UCSD-AML1 (cell line): ENCODE results near the gene CD109.
"Not testable (repeated sequence)": the region's sequence is repeated elsewhere in the genome, so short reads cannot be mapped to it uniquely, and the experiment has no call there.

Experiments used
- DNase-seq: peaks from one replicate; lab custom pipeline; 2025; ENCODE audit not compliant: unreplicated experiment; lab: John Stamatoyannopoulos, UW

CD109 gene

DNA sequence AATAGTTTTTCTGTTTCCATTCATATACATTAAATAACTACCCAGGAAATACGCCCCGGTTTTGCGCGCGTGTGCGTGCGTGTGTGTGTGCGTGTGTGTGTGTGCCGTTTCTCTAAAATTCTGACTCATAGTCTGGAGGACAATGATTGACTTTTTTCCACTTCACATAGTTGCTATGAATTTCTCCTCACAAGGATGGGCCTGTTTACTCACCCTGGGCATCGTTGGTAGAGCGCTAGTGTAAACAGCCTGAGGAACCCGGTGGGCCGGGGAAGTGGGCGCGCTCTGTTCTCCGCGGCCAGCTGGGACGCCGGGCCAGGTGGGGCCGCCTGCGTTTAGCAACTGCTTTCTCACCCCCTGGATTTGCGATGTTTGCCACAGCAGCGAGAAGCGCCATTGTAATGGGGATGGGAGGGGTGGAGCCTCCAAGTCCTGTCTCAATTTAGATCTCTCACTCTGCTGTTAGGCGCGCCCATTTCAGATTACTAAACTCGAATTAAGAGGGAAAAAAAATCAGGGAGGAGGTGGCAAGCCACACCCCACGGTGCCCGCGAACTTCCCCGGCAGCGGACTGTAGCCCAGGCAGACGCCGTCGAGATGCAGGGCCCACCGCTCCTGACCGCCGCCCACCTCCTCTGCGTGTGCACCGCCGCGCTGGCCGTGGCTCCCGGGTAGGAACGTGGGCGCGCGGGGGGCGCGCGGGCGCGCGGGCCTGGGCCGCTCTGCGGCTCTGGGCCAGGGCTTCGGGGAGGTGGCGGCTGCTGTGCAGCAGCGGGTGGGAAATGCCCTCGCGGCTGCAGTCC is at the start of gene CD109:
Gene CD109, plus strand, starts transcription at position 585 of the 803 bp plus-strand sequence. Its CDS starts 13 bp downstream, at position 598.
- DNase-seq, result peak; percentile 78

DNA sequence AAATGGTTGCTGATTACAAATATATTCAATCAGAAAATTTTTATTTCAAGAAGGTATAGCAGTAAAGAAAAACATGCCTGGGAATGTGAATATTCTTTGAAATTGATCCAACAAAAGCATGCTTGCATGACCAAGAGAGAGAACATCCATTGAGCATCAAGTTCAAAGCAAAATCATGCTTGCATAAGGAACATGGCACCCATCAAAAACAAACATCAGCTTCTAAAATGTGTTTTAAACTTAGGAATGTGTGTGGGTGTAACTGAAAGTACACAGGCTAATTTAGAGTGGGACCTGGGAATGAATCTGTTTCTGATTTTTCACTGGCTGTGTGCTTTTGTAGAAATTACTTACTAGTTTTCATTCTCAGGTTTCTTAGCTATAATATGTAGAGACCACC is 47.8 kb upstream of the CD109 start:
- DNase-seq, result no peak

DNA sequence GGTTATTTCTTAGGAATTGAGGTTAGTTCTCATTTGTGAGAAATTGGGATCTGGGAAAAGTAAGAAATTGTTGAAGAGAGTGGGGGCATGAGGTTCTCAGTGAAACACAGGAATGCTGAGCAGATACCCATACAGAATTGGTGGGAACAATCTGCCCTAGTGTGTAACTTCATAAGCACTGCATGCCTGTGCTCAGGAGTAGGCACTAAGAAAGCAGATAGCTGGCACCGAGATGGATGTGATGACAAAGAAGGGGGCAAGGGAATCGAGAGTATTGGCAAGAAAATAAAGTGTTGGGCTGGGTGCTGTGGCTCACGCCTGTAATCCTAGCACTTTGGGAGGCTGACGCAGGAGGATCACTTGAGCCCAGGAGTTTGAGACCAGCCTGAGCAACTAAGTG is 46.2 kb upstream of the CD109 start:
- no peak for DNase-seq

DNA sequence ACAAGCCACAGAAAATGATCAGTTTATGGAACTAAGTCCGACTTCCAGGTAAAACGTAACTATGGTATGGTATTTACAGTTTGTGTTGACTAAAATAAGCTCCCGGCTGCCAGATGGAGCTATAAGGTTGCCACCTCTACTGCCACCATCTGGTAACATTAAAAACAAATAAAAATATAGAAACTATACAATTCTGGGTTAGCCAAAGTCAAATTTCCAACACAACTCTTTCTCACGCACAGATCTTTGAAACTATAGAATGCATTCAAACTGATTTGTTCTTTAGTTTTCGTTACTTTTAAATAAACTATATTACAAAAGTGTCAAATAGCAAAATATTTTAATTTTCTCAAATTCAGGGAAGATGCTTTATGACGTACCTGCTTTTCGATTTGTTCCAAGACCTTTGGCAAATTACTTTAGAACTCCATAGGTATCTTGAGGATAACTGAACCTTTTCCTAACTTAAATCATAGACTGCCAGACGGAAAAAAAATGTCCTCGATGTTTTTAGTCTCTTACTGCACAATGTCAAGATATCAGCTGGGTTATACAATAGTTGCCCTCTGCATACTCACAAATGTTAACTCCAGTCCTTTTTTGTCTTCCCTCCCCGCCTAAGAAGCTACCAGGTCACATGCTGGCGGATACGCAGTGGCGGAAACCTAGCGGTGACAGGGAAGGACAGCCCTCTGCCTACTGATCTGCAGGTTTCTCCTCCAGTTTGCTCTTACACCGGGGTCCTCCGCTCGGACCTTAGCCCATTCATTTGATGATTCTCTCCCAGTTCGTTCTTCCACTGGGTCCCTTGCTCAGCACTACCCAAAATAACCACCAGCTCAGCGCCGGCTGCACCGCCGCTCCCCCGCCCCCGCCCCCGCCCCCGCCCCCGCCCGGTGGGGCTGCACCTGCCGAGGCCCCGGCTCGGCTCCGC is 43.1 kb upstream of the CD109 start:
- DNase-seq, result peak; percentile 63

DNA sequence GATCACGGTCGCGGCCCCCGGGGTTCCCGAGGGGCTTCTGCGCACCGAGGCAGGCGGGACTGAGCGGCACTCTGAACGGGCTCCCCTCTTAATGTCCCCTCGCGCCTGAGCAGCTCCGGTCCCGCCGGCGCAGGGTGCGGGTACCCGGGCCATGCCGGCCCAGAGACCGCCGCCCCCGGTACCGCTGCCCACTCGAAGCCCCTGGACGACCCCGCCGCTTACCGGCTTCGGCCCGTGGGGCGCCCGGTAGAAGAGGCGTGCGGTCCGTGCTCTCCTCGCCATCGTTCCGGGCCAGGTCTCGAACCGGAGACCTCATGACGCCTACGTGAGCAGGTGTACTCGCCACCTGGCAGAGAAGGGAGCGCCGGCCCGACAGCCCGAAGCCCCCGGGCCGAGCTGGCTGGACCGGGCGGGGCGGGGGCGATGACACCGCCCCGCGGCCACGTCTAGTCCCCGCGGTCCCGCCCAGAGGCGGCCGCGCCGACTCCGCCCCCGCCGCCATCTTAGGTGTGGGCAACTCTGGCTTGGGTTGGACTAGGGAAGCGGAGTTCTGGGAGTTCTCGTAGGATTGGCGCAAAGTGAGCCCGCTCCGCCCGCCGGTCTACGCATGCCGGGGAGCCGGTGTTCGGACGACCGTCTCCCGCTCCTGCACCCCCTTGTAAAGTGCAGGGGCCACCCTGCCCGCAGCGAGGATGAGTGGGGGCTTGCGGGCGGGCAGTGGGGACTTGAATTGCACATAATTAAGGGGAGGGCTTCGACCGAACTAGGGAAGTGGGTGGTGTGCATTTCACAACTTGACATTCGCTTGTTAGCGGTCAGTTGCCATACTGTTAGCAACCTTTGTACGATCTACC is 42.2 kb upstream of the CD109 start, which contains the start of gene SLC17A5:
Gene SLC17A5, minus strand, starts transcription at position 422 of the 854 bp plus-strand sequence. Its CDS starts 106 bp downstream, at position 316.
- peak; percentile 95 for DNase-seq

DNA sequence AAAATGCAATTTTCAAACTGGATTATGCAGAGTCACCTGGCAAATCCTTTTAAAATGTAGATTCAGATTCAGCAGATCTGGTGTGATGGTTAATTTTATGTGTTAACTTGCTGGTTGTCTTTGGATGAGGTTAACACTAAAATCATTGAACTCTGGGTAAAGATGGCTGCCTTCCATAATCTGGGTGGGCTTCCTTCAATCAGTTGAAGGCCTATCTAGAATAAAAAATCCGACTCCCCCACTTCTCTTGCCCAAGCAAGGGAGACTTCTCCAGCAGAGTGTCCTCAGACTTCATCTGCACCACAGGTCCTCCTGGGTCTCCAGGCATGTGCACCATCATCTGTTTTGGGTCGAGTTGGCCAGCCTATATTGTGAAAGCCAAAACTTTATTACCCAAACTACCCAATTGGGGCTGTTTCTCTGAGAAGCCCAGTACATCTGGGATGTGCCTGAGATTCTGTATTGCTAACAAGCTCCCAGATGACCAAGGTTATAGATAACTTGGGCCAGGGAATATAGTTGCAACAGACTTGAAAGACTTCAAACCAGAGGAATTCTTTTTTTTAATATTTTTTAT is 40.6 kb upstream of the CD109 start:
- no peak for DNase-seq

DNA sequence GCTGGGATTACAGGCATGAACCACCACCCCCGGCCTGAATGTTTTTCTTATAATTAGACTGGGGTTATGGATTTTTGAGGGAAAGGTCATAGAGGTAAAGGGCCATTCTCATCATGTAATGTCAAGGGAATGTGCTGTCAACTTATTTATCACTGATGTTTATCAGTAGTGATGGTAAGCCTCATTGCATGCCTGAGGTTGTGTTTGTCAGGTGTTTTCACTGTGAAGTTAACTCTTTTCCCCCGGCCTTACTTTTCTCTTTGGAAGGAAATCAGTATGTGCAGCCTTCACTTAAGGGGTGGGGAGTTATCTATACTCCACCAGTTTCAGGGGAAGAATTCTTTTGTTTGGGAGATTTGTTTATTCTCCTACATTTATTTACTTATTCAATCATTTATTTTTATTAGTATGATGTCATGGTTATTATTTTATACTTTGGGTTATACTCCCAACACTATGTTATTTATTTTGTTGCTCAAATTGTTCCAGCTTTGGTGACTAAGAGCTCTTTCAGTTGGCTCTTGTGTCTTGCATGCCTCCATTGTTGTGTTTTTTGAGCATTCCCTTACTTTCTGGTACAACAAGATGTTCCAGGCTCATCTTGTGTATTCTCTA is 39.4 kb upstream of the CD109 start:
- DNase-seq, result no peak

DNA sequence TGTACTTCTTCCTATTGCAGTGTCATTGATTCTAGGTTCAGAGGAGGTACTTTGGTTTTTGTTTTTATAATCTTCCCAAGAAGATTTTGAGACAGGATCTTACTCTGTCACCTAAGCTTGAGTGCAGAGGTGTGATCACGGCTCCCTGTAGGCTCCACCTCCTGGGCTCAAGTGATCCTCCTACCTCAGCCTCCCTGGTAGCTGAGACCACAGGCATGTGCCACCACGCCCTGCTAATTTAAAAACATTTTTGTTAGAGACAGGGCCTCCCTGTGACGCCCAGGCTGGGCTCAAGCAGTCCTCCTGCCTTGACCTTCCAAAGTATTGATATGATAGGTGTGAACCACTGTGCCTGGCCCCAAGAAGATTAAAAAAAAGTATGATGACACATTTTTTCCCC is 38.8 kb upstream of the CD109 start:
- DNase-seq, result no peak

DNA sequence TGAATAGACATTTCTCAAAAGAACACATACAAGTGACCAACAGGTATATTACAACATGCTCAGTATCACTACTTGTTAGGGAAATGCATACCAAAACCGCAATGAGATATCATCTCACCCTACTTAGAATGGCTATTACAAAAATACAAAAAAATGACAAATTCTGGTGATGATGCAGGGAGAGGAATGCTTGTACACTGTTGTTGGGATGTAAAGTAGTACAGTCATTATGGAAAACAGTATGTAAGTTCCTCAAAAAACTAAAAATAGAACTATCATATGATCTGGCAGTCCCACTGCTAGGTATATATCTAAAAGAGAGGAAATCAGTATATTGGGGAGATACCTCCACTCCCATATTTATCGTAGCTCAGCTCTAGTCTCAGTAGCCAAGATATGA is 31.3 kb upstream of the CD109 start:
- DNase-seq, result no peak

DNA sequence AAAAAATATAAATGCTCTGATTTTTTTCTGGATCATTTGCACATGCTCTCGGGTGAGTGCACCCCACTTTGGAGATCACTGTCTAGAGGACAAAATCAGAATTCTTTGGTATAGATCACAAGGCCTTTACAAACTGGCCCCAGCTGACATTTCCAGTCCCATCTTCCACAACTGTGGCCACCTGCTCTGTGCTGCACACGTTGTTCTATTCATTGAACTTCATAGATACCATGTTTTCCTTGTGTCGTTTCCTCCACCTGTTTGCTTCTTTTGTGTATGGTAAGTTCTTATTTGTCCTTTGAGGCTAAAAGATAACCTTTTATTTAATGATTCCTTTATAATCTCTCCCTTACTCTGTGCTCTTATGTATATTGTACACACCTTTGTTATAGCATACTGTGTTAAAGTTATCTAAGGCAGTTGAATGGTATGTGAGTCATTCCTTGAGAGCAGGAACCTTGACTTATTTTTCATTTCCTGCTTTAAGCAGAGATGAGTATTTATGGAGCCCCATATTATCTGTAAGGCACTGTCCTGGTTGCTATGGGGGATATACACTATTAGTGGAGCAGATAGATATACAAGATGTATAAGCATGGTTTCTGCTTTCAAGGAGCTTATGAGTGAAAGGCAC is 30.2 kb upstream of the CD109 start:
- no peak for DNase-seq

DNA sequence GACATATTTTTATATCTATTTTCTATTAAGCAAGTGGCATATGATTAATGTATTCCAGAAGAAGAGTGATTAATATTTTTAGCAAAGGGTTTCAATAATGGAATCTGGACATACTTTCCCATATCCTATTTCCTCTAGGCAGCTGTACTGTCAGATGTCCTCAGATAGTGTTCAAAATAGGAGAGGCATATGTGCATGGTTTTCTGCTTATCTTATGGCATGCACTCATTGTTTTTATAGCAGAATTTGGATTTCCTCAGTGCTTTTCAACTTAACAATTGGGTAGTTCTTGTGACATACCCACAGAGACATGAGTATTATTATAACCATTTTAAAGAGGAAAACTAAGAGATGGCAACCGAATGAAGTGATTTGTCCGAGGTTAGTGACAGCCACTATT is 29.6 kb upstream of the CD109 start:
- no peak for DNase-seq

DNA sequence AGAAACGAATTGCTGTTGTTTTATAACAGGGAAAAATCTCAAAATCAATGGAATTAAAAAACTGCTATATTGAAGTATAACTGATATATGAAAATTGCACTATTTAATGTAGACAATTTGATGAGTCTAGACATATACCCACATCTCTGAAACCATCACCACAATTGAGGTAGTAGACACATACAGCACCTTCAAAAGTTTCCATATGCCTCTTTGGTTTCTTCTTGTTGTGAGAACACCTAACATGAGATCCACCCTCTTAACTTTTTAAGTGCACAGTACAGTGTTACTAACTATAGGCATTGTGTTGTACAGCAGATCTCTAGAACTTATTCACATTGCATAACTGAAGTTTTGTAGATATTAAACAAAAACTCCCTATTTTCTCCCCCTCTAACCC is 28.2 kb upstream of the CD109 start:
- no peak for DNase-seq

DNA sequence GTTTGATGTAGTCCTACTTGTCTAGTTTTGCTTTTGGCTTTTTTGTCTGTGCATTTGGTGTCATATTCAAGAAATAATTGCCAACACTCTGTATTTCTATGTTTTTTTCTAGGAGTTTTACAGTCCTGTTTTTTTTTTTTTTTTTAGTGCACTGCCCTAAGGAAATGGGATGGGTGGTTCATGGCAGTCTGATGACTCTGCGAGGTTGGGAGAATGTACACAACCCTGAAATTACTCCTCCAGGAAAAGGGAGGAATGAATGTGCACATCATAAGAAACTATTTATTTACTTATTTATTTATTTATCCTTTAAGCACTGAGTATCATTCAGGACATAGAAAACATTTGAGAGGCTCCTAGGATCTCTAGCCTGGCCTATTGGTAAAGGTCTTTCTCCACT is 27.0 kb upstream of the CD109 start:
- DNase-seq, result no peak

DNA sequence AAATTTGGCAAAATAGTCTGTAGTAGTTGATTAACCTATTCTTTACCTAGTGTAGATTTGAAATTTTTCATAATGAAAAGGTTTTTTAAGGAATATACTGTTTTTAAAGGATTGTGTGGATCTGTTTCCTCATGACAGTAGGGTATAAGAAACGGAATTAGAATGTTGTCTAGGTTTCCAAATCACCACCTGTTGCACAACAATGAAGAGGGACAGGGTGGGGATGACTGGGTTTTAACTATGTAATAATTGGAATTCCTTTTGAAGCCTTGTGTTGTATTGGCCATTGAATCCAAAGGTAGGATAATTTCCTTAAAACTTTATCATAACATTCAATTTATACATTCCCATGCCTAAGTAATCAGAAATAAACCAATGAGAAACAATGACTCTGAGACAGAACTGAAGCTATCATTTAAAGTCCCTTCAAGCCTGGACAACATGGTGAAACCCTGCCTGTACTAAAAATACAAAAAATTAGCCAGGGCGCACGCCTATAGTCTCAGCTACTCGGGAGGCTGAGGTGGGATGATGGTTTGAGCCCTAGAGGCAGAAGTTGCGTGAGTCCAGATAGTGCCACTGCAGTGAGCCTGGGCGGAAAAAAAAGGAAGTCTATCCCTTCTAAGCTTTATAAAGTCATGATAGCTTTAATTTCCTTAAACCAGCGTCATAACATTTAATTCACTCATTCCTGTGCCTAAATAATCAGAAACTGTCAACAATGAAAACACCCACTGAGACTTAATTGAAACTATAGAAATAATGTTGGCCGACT is 23.9 kb upstream of the CD109 start:
- DNase-seq, result no peak

DNA sequence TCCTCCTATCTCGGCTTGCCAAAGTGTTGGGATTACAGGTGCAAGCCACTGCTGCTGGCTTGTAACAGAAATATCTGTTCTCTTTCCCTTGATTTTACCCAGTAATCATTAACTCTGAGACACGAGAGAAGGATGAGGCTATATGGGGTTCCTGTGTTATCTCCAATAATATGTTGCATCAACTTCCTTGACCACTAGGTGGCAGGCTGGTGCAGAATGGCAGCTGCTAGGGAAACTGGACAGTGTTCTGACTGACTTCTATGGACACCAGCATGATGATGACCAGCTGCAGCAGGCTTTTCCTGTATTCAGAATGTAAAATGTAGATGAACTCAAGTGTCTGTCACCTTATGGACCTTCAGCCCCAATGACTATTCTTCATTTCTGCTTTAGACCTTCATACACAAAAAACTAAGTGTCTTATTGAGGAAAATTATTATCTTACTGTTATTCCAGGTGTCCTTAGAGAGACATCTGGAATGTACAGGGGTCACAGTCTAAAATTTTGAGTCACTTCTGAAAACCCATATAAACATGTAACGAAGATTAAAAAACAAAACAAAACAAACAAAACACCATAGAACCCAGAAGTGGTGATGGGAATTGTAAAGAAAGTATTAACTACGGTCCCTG is 20.4 kb upstream of the CD109 start:
- DNase-seq, result peak; percentile 51

DNA sequence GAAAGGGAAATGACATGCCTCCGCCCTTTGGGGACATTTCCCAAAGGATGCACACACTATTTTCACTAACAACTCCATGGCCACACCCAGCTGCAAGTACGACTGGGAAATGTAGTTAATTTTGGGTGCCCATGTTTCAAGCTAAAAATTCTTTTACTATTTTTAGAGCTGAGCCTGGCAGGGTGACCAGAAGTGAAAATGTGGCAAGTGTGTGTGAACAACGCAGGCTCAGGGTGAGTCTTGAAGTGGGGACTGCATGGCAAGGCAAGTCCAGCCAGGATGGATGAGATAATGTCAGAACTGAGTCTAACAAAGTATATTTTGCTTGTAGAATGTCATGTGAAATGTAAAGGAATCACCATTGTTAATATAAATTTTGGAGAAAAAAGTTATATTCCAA is 17.0 kb upstream of the CD109 start:
- DNase-seq, result no peak

DNA sequence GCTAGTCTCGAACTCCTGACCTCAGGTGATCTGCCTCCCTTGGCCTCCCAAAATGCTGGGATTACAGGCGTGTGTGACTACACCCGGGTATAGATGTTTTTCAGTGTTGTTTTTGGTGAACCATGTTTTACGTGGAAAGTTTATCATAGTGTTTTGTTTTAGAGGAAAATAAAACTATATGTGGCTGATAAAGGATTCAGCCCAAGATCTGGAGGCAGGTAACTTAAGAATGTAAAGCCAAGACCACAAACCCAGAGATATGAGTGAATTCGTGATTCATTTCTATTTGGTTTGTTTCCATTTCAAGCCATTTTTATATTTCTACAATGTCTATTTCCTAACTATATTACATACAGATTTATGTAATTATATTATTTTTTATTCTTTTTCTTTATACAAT is 16.2 kb upstream of the CD109 start:
- not testable (repeated sequence) for DNase-seq

DNA sequence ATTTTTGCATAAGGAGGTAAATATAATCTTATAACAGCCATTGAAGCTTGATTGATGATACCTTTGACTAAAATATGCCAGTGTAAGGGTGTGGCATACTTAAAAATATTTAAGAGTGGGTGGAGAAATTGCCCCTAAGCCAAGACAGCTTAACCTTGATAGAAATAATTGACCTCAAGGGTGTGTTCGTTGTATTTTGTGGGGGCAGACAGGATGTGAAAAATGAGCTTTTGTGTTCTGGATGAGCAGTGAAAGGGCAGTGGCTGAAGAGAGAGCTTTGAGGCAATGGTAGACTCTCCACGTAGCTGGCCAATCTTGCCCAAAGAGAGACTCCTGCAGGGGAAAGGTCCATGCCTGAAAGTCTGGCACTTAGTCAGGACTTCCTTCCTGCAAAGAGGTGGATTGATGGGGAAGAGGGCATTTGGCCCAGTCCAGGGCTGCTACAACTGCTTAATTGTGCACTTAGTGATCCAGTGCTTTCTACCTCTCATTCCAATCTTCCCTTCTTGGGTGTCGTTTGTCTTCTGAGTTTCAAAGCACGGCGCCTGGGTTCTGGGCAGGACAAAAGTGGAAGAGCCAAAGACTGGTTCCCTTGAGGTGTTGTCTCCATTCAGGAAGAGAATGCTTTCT is 15.6 kb upstream of the CD109 start:
- DNase-seq, result no peak
